MG63 (cell line): ENCODE data around the gene EHD4. TPM values are rescaled to one million over a fixed set of nuclear protein-coding genes. Genes with fewer than 3 reads are reported as not detected.

ENCODE experiments used
- DNase-seq: peaks from one replicate; pipeline ENCODE4 v3.0.0-alpha.2; 2020
- H3K27me3 ChIP-seq: fragments of 250-450 bp; sonication (Bioruptor Pico); 2 replicates; pipeline ENCODE4 v1.5.1; 2020; ENCODE audit warnings: mild to moderate bottlenecking, moderate library complexity
- H3K36me3 ChIP-seq: fragments of 250-450 bp; sonication (Bioruptor Pico); 2 replicates; pipeline ENCODE4 v1.5.1; 2020; ENCODE audit warnings: mild to moderate bottlenecking, moderate library complexity
- H3K4me3 ChIP-seq: fragments of 250-450 bp; sonication (Bioruptor Pico); 2 replicates; pipeline ENCODE4 v1.5.1; 2020; ENCODE audit warnings: mild to moderate bottlenecking, moderate library complexity
- H3K9me3 ChIP-seq: fragments of 250-450 bp; sonication (Bioruptor Pico); 2 replicates; pipeline ENCODE4 v1.5.1; 2020; ENCODE audit warnings: mild to moderate bottlenecking, moderate library complexity
- total RNA-seq: library from RNA; depleted of rRNA; stranded (reverse); fragments of >200 nt; shearing (Covaris generic); gene quantifications from 2 replicates; pipeline ENCODE4 v1.2.3, GENCODE V29; 2014; ENCODE audit warnings: low replicate concordance

EHD4 gene
- total RNA-seq, 1 experiment from 2014 or later, result 15.9 TPM

DNA sequence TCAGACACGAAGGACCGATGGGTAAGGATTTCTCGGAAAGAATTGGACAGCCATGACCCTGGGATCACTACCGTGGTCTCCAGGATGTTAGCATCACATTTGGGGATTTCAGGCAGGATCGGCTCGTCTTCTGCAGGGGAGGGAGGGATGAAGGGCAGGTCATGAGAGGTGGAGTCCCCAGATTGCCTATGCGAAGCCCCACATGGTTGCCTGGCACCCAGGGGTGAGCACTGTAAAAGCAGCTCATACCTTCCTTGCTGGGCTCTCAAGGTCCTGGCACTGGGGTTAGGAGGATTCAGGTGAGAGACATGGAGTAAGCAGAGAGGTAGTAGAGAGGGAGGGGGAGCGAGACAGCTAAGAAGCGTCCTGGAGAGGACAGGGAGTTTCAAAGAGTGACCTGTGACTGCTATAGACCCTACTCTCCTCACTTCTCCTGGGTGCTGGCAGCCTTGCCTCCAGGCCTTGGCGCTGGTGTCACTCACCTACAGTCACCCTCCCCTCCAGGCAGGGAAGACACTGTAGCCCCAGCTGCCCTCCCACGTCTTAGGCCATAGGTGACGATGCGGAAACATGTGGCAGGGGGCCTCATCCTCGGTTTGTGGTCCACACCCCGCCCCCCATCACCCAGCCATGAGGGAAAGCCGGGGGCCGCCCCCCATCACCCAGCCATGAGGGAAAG lies 15.0 kb upstream of the EHD4 start:
- H3K9me3 ChIP-seq, result no peaks in the 10 kb centered on the region
- H3K36me3 ChIP-seq, result no peaks in the 10 kb centered on the region
- no peaks in the 10 kb centered on the region for H3K27me3 ChIP-seq
- no peak for DNase-seq
- H3K4me3 ChIP-seq, result no peak overlapping the region

DNA sequence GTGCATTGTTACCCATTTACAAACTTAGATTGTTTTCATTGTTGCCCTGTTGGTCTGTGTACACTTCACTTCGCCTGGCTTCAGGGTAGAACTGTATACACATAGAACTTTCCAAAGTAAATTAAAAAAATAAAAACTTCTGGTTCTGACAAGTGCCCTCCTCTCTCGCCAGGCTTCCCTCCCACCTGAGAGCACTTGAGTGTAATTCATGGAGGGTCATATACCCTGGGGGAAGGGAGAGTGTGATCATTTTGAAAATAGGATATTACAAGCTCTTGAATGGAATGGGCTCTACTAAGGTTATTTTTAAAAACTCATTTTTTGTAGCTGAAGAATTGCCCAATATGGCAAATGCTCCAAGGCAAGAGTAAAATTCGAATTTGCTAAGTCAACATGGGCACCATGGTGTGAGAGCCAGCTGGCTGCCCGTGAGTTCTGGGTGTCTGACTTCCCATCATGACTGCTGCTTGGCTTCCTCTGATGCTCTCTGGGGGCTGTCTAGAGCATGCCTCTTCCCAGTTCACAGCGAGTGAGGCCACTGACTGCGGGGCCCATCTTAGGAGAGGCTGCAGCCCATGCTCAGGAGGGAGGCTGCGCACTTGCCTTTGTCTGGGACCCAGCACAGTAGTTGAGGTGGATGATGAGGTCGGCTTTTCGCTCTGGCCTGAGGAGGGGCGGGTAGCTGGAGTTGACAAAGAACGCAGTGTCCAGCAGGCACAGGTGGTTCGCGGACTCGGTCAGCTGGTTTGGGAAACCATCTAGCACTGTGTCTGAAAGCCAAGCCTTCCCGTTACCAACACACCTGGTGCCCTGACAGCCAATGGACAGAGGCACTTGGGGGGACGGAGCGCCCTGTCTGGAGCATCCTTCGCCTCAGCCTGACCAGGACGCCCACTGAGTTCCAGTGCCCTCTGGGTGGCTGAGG lies 13.1 kb upstream of the EHD4 start:
- Histone ChIP-seq H3K9me3 (no peaks in the 10 kb centered on the region), H3K4me3 (no peak overlapping the region), H3K27me3 (no peaks in the 10 kb centered on the region), H3K36me3 (no peaks in the 10 kb centered on the region)
- no peak for DNase-seq

DNA sequence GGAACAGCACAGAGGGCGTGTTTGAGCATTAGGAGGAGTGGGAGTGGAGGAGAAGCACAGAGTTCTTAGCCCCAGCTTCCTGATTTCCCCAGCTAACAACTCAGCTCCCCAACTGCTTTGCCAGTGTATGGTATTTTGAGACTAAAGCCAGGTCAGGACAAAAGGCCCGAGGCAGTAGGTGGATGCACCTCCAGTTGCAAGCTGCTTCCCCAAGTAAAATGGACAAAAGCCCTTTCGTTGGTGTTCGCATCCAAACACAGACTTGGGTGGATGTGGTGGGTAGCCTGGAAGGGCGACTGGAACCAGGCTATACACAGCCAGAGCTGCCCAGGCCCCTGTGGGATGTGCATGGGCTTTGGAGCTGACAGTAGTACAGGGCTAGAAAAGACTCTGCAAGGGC lies 12.3 kb upstream of the EHD4 start:
- DNase-seq, result no peak
- no peak overlapping the region for H3K4me3 ChIP-seq
- H3K36me3 ChIP-seq, result no peaks in the 10 kb centered on the region
- no peaks in the 10 kb centered on the region for H3K27me3 ChIP-seq
- no peaks in the 10 kb centered on the region for H3K9me3 ChIP-seq

DNA sequence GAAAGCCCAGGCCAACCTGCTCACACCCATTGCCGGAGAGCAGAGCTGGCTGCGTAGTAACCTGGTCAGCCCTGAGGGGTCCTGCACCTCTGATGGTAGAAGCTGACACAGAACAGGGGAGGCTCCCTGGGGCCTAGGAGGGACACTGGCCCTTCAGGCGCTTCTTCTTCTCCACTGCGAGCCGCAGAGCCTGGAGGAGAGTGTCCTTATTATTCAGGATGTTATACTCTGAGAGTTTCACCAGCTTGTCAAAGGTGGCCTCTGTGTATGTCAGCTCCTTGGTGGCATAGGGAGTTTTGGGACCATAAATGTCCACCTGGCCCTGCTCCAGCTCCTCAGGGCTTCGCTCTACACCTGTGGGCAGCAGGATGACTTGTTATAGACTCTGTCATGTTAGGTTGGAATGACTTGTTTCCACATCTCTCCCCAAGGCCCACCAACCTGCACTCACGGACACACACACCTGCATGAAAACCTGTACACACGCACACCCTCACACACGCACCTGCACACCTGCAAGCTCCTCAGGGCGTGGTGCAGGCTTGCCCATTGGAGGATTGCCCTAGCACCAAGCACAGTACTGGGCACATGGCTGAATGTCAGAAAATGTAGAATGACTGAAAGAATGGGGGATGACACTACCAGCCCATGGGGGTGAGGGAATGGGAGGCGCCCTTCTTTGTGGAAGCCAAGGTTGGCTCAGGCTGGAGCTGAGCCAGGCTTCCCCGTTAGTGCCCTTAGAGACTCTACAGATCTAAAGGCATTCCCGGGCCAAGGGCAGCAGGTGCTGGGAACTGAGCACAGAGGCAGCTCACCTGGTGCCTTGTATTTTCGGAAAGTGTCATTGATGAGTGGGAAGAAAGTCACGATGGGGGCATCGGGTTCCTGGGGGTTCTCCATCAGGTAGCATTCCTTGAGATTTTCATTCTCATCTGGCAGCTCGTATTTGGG lies 11.5 kb upstream of the EHD4 start:
- Histone ChIP-seq H3K36me3 (no peaks in the 10 kb centered on the region), H3K4me3 (no peak overlapping the region), H3K27me3 (no peaks in the 10 kb centered on the region), H3K9me3 (no peaks in the 10 kb centered on the region)
- no peak for DNase-seq

DNA sequence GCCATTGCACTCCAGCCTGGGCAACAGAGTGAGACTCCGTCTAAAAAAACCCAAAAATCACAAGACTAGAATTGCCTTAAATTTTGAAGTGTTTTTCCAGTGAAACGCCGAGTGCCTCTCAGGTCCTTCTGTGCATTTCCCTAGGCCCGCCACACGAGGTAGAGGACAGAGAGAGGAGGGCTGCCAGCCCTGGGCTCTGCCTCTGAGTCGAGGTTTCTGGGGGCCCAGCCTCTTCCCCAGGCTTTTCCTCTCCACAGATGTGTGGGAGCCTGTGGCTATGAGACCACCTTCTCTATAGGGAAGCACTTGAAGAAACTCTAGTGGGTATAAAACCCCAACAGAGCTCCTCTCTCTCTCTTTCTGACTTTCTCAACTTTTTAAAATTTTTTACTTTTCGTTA lies 10.9 kb upstream of the EHD4 start:
- no peak overlapping the region for H3K4me3 ChIP-seq
- H3K36me3 ChIP-seq, result no peaks in the 10 kb centered on the region
- H3K27me3 ChIP-seq, result no peaks in the 10 kb centered on the region
- DNase-seq, result no peak
- no peaks in the 10 kb centered on the region for H3K9me3 ChIP-seq

DNA sequence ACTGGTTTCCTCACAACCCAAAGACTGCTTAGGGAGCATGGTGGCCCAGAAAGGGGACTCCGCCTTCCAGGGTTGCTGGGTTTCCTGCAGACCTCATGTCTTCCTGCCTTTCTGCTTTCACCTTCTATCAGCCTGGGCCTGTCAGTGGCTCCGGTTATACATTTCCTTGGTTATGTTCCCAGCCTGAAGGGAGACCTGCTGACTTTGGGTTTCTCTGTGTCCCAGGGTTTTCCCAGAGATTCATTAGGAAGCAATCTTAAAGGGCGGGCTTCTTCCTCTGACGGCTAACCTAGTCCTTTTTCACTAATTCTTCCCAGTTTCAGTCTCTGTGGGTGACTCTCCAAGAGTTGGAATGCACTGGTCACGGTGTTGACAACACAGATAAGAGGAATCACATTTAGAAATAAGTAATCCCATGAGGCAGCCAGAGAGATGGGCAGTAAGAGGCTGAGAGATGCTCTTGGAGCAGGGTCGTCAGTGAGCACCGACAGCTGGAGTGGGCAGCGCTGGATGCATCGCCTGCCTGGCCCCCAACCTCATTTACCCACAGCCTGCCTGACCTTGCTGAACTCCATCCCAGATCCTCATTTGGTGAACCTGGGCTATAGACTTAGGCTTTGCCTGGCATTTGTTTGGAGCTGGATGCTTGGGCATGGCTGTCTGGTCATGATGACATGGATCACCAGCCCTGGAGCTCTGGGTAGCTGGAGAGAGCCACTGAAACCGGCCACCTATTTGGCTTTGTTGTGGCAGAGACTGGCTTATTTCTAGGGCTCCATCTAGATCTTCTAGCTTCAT lies 10.0 kb upstream of the EHD4 start:
- Histone ChIP-seq H3K9me3 (no peaks in the 10 kb centered on the region), H3K27me3 (no peaks in the 10 kb centered on the region), H3K4me3 (no peak overlapping the region), H3K36me3 (no peaks in the 10 kb centered on the region)
- no peak for DNase-seq

DNA sequence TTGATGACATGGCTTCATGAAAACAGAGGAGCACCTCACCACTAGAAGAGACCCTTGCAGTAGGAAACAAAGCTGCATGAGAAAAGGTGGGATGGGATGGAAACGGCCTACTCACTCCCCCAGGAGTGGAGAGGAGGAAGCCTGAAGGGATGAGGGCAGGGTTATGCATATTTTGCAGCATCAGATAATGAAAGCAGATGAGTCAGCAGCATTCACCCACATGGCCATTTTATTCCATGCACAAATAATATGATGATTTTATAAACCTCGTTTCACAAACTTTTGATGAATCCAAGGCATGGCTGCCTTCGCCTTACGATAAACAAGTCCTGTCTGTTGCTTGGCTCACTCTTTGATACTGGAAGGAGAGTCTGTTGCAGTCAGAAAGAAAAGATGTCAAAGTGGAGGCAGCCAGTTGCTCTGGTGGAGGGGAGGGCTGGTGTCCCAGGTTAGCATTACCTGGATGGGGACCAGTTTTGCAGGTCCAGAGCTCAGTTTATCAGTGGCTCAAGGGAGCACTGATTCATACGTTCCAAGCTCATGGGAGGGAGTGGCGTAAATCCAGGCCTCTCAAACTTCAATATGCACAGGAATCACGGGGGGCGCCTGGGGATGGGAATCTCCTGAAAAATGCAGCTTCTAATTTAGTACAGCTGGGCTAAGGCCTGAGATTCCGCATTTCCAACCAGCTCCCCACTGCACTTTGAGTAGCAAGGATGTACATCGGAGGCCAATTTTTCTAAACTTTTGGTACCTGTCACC lies 9.2 kb upstream of the EHD4 start:
- Histone ChIP-seq H3K36me3 (no peaks in the 10 kb centered on the region), H3K27me3 (no peaks in the 10 kb centered on the region), H3K9me3 (no peaks in the 10 kb centered on the region), H3K4me3 (no peak overlapping the region)
- DNase-seq, result no peak

DNA sequence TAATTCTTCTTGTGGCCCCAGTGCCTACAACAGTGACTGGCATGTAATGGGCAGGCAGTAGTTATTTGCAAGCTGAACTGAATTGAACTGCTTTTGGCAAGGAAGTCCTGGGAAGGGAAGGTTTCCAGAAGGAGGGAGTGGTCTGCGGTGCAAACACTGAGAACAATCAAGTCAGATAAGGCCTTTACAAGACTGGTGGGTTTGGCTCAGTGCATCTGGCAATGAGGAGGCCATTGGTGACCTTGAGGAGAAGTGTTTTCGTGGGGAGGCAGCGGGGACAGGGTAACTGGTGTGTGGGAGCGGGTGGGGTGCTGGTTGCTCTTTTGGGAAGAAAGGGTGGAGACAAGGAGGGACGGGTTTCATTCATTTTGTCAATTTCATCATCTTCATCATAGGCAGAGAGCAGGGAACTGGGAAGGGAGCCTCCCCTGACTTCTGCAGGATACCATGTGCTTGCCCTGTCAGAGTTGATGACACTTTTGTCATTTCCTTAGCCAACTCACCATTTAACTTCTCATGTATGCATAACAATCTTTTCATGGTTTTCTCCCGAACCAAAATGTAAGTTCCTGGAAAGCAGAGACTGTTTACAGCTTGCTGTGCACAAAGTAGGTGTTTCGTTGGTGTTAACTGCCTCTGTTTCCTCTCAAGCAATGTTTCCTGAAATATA lies 8.4 kb upstream of the EHD4 start:
- no peak overlapping the region for H3K4me3 ChIP-seq
- H3K27me3 ChIP-seq, result no peaks in the 10 kb centered on the region
- no peaks in the 10 kb centered on the region for H3K9me3 ChIP-seq
- no peak for DNase-seq
- H3K36me3 ChIP-seq, result no peaks in the 10 kb centered on the region

DNA sequence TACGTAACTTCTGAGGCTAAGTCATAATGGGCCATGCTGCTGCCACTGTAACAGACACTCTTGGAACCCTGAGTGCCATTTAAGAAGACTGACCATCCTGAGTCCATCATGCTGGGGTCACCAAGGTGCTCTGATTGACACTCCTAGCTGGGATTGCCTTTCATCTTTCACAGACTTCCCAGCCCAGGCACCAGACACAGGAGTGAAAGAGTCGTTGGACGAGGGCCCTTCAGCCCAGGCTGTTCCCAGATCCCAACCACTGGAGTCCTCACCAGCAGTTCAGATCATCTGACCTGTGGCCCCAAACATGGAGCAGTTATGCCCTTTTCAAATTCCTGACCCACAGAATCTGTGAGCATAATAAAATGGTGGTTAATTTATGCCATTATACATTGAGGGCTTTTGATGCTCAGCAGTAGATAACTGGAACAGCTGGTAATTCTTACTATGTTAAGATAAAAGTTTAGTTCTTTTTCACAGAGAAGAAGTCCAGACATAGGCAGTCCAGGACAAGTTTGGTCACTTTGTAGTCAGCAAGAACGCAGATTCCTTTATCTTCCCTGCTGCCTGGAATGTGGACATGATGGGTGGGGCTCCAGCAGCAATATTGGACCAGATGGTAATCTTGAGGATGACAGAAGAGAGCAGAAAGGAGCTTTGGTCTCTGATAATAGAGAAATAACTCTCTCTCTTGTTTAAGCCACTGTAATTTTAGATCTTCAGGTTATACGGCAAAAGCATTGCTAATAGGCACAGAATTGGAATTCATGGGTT lies 7.3 kb upstream of the EHD4 start:
- H3K9me3 ChIP-seq, result no peaks in the 10 kb centered on the region
- no peak overlapping the region for H3K4me3 ChIP-seq
- H3K36me3 ChIP-seq, result no peaks in the 10 kb centered on the region
- no peak for DNase-seq
- no peaks in the 10 kb centered on the region for H3K27me3 ChIP-seq

DNA sequence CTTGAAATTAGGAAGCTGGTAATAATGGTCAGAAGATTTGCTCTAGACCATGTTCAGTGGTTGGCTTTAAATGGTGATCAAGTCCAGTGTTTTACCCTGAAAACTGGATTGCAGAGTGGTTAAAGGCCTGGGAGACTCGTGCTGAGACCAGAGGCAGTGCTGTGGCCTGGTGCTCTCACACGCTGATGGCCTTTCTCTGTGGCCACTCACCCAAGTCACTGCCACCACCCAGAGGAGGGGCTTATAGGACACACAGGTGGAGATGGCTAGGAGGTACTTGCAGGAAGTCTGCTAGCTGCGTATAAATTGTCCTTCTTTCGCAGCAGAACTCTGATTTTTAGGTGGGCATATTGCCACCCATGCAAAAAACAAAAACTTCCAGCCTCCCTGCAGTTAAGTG lies 6.2 kb upstream of the EHD4 start:
- H3K27me3 ChIP-seq, result no peaks in the 10 kb centered on the region
- H3K9me3 ChIP-seq, result no peaks in the 10 kb centered on the region
- no peaks in the 10 kb centered on the region for H3K36me3 ChIP-seq
- DNase-seq, result no peak
- no peak overlapping the region for H3K4me3 ChIP-seq

DNA sequence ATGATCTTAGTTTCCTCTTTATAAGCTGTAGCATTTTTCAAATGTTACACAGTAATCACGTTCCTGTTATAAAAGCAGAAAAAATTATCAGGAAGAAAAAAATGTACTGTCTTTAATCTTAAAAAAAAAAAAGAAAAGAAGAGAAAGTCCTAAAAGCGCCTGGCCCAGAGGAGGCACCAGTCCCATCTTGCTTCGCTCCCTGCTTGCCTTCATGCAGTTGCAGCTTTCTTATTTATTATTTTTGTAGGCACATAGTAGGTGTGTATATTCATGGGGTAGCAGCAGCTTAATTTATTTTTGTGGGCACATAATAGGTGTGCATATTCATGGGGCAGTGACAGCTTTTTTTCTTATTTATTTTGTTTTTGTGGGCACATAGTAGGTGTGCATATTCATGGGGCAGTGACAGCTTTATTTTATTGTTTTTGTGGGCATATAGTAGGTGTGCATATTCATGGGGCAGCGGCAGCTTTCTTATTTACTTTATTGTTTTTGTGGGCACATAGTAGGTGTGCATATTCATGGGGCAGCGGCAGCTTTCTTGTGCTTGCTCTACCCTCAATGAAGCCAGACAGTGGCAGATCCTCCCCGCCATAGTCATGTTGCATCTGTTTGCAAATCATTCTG lies 5.5 kb upstream of the EHD4 start:
- Histone ChIP-seq H3K36me3 (no peaks in the 10 kb centered on the region), H3K9me3 (no peaks in the 10 kb centered on the region), H3K4me3 (no peak overlapping the region), H3K27me3 (no peaks in the 10 kb centered on the region)
- DNase-seq, result no peak

DNA sequence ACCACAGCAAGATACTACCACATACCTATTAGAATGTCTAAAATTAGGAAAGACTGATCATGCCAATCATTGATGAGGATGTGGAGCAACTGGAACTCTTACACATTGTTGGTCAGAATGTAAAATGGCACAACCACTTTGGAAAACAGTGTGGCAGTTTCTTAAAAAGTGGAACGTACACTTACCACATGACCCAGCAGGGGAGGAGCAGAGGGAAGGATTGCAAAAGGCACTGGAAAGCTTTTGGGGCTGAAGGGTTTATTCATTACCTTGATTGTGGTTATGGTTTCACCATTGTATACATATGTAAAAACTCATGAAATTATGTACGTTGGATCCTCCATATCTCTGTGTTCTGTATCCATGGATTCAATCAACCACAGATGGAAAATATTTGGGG lies 3.3 kb upstream of the EHD4 start:
- Histone ChIP-seq H3K36me3 (peaks cover 11% of the 10 kb centered on the region), H3K9me3 (no peaks in the 10 kb centered on the region), H3K4me3 (no peak overlapping the region), H3K27me3 (no peaks in the 10 kb centered on the region)
- no peak for DNase-seq

DNA sequence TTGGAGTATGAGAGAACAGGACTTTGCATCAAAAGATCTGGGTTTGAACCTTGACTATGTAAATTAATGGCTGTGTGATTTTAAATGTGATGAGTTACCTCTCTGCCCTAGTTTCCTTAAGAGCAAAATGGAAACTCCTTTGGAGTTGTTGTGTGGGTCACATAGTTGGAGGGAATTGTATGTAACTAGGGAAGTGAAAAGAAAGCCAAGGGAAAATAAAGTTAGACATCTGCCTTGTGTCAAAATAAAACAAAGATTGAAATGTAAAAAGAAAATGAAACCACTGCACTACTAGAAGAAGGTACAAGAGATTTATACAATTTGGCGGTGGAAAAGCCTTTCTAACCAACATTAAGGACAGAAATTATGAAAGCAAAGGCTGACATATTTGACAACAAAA lies 1.7 kb upstream of the EHD4 start:
- no peak overlapping the region for H3K4me3 ChIP-seq
- DNase-seq, result no peak
- H3K9me3 ChIP-seq, result no peaks in the 10 kb centered on the region
- H3K27me3 ChIP-seq, result no peaks in the 10 kb centered on the region
- peaks cover 17% of the 10 kb centered on the region for H3K36me3 ChIP-seq

DNA sequence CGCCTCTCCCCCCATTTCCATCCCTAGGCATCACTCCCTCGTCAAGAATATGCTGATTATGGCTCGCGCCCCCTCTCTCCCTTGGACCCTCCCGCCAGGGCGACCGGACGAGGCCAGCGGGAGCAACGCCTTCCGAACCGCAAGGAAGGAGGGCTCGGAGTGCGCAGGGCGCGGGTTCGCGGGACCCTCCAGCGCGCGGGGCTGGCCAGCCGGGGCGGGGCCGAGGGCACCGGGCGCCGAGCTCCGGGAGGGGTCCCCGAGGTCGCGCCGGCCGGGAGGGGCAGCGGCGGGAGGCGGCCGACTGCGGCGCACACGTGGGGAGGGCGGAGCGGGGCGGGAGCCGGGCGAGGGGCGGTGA lies 483 bp downstream of the EHD4 start:
- no peaks in the 10 kb centered on the region for H3K27me3 ChIP-seq
- peak; percentile 35 for DNase-seq

More for the DNA sequence above, 483 bp downstream of the EHD4 start:
- no peaks in the 10 kb centered on the region for H3K9me3 ChIP-seq
- H3K36me3 ChIP-seq, result peaks cover 27% of the 10 kb centered on the region
- peak overlapping the region; percentile 84 for H3K4me3 ChIP-seq
